LNCaP clone FGC (cell line): ENCODE data around the gene PIK3R6.

Experiments
- DNase-seq: peaks from one replicate; pipeline ENCODE4 v3.0.0-alpha.2; 2011; ENCODE audit warnings: low read depth
- H3K4me3 ChIP-seq: 2 replicates; pipeline ENCODE4 v1.5.1; 2011; ENCODE audit warnings: mild to moderate bottlenecking, low read depth, low read length, control low read depth
- TF ChIP-seq, protein P1 (sequence below): IDR thresholded peaks from 2 replicates; pipeline ENCODE4 v1.5.1; 2012; ENCODE audit warnings: mild to moderate bottlenecking; ENCODE audit not compliant: control insufficient read depth, insufficient read depth; ENCODE audit errors: extremely low read depth

Gene PIK3R6

GRCh38 chr17:8873801-8874715, 6.6 kb upstream of the PIK3R6 start:
- TF ChIP-seq, protein P1, sequence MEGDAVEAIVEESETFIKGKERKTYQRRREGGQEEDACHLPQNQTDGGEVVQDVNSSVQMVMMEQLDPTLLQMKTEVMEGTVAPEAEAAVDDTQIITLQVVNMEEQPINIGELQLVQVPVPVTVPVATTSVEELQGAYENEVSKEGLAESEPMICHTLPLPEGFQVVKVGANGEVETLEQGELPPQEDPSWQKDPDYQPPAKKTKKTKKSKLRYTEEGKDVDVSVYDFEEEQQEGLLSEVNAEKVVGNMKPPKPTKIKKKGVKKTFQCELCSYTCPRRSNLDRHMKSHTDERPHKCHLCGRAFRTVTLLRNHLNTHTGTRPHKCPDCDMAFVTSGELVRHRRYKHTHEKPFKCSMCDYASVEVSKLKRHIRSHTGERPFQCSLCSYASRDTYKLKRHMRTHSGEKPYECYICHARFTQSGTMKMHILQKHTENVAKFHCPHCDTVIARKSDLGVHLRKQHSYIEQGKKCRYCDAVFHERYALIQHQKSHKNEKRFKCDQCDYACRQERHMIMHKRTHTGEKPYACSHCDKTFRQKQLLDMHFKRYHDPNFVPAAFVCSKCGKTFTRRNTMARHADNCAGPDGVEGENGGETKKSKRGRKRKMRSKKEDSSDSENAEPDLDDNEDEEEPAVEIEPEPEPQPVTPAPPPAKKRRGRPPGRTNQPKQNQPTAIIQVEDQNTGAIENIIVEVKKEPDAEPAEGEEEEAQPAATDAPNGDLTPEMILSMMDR = no peak
- DNase-seq = no peak

DNA sequence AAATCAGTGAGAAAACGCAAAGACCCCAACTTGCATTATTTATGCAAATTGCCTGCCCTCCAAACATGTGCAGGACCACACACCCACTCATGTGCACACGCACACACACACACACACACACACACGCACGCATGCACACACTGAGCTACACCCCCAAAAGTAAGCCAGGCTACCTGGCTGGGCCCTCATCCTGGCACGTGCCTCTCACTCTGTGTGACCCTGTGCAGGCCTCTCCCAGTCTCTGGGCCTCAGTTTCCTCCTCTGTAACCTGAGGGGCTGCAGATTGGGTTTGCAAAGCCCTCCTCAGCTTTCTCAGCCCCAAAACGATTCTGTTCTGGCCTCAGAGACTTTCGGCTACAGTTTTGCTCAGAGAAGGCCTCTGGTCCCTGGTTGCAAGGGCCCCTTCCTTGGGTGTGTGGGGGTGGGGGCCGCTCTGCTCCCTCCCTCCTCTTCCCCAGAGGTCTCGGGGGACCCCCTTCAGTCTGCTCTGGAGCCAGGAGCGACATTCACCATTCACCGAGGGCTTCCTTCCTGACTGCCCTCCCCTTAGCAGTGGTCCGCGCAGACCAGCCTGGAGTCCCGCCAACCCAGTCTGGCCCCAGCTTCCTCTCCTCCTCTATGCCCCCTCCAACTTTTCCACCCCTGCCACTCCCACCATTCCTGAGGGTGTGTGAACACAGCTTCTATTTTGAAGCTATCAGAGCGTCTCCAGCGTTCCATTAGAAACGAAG, 5.4 kb upstream of the PIK3R6 start:
- DNase-seq = no peak
- TF ChIP-seq, protein P1 = no peak
- no peak overlapping the region for H3K4me3 ChIP-seq

More at GRCh38 chr17:8873801-8874715, 6.6 kb upstream of the PIK3R6 start:
- no peak overlapping the region for H3K4me3 ChIP-seq

DNA sequence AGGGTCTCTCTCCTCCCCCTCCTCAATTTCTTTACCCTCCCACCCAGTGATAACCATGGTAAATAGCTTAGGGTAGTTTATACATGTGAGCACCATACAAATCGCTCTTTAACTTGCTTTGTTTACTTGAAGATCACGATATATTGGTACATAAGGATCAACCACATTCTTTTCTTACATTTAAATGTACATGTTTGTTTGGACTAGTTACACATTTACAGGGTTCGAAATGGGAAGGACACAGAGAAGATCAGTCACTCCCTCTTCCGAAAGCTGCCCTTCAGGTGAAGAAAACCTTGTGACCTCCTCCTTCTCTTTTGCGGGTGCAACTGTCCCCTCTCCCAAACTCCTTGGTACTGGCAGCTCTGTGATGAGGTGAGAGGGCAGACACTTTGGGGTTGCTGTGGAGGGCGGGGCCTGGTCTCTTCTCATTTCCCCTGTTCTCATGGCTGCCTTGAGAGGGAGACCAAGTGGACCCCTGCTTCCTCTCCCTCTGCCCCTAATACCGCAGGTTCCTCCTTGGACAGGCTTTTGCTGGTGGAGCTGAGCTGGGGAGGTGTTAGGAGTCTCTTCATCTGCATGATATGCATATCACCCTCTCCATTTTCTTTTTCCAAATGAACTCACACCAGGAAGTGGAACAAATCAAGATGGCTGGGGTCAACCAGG, 4.7 kb upstream of the PIK3R6 start:
- H3K4me3 ChIP-seq = no peak overlapping the region
- DNase-seq = no peak
- TF ChIP-seq, protein P1 = no peak

GRCh38 chr17:8871081-8871581, 3.7 kb upstream of the PIK3R6 start:
- TF ChIP-seq, protein P1 = no peak
- H3K4me3 ChIP-seq = no peak overlapping the region
- DNase-seq = no peak

- DNase-seq = no peak
- TF ChIP-seq, protein P1 = no peak
Measured at GRCh38 chr17:8870406-8871040, 3.0 kb upstream of the PIK3R6 start.

DNA sequence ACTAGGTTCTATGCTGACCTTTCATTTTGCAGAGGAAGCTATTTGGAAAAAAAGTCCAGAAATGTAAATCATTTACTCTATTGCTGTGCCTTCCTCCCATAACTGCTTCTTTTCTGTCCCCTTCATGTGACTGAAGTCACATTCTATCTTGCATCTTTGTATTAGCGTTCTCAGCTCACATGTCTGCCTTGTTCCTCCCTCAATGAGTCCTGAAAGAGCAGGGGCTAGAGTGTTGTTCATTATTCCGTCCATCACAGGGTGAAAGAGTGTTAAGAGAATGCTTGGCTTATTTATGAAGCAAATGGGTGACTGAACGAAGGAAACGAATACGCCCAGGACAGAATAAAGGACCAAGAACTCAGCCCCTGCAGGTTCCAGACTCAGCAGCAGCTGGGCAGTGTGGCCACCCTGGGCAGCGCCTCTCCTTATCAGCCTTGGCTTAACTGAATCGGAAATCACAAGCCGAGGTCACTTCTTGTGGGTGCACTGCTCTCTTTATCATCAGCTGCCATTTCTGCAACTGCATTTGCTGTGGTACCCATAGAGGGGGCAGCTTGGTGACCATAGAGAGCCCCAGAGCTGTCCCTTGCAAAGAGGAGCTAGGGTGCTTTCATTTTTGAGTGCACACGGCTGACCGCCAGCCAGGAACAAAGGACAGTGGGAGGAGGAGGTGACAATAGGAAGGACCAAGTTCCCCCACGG, 1.8 kb upstream of the PIK3R6 start:
- no peak for DNase-seq
- TF ChIP-seq, protein P1 = no peak
- no peak overlapping the region for H3K4me3 ChIP-seq

More at GRCh38 chr17:8870406-8871040, 3.0 kb upstream of the PIK3R6 start:
- H3K4me3 ChIP-seq = no peak overlapping the region
